ENCODE data around the gene METRNL. TPM values are rescaled to one million over a fixed set of nuclear protein-coding genes. Genes with fewer than 3 reads are reported as not detected.
"Not testable (repeated sequence)": the region's sequence is repeated elsewhere in the genome, so short reads cannot be mapped to it uniquely, and the experiment has no call there.

The METRNL gene
- total RNA-seq, 1 donor, result 72.7 TPM

GRCh38 chr17:83057793-83058265 lies 21.6 kb upstream of the METRNL start:
- Histone ChIP-seq H3K27me3 (ENCODE audit: insufficient read depth, low read length) (no peaks in the 10 kb centered on the region), H3K9me3 (ENCODE audit: low read depth, low read length) (no peaks in the 10 kb centered on the region), H3K4me3 (ENCODE audit: low read length) (no peak overlapping the region), H3K4me1 (ENCODE audit: insufficient read depth, low read length) (peaks cover 21% of the 10 kb centered on the region)

- Histone ChIP-seq H3K27me3 (ENCODE audit: insufficient read depth, low read length) (no peaks in the 10 kb centered on the region), H3K9me3 (ENCODE audit: low read depth, low read length) (no peaks in the 10 kb centered on the region), H3K4me1 (ENCODE audit: insufficient read depth, low read length) (peaks cover 16% of the 10 kb centered on the region), H3K4me3 (ENCODE audit: low read length) (no peak overlapping the region)
These were observed 21.1 kb upstream of the METRNL start for GRCh38 chr17:83058266-83058798.

- Histone ChIP-seq H3K4me1 (ENCODE audit: insufficient read depth, low read length) (no peaks in the 10 kb centered on the region), H3K4me3 (ENCODE audit: low read length) (no peak overlapping the region), H3K9me3 (ENCODE audit: low read depth, low read length) (no peaks in the 10 kb centered on the region), H3K27me3 (ENCODE audit: insufficient read depth, low read length) (no peaks in the 10 kb centered on the region)
These were observed 17.8 kb upstream of the METRNL start for GRCh38 chr17:83061586-83061985.

- Histone ChIP-seq H3K4me3 (ENCODE audit: low read length) (no peak overlapping the region), H3K9me3 (ENCODE audit: low read depth, low read length) (no peaks in the 10 kb centered on the region), H3K4me1 (ENCODE audit: insufficient read depth, low read length) (no peaks in the 10 kb centered on the region)
These were observed 17.2 kb upstream of the METRNL start for GRCh38 chr17:83062011-83062817.

GRCh38 chr17:83062818-83063671 lies 16.4 kb upstream of the METRNL start:
- no peaks in the 10 kb centered on the region for H3K9me3 ChIP-seq (ENCODE audit: low read depth, low read length)
- no peaks in the 10 kb centered on the region for H3K27me3 ChIP-seq (ENCODE audit: insufficient read depth, low read length)
- H3K4me1 ChIP-seq (ENCODE audit: insufficient read depth, low read length), result no peaks in the 10 kb centered on the region
- H3K4me3 ChIP-seq (ENCODE audit: low read length), result no peak overlapping the region

More at GRCh38 chr17:83062011-83062817, 17.2 kb upstream of the METRNL start:
- no peaks in the 10 kb centered on the region for H3K27me3 ChIP-seq (ENCODE audit: insufficient read depth, low read length)

- peaks cover 5% of the 10 kb centered on the region for H3K4me1 ChIP-seq (ENCODE audit: insufficient read depth, low read length)
- no peaks in the 10 kb centered on the region for H3K9me3 ChIP-seq (ENCODE audit: low read depth, low read length)
- no peaks in the 10 kb centered on the region for H3K27me3 ChIP-seq (ENCODE audit: insufficient read depth, low read length)
- no peak overlapping the region for H3K4me3 ChIP-seq (ENCODE audit: low read length)
These were observed 15.2 kb upstream of the METRNL start for GRCh38 chr17:83064021-83064731.

GRCh38 chr17:83064732-83065659 lies 14.4 kb upstream of the METRNL start:
- H3K27me3 ChIP-seq (ENCODE audit: insufficient read depth, low read length), result no peaks in the 10 kb centered on the region
- no peak overlapping the region for H3K4me3 ChIP-seq (ENCODE audit: low read length)
- no peaks in the 10 kb centered on the region for H3K9me3 ChIP-seq (ENCODE audit: low read depth, low read length)

GRCh38 chr17:83065660-83066542 lies 13.5 kb upstream of the METRNL start:
- H3K27me3 ChIP-seq (ENCODE audit: insufficient read depth, low read length), result no peaks in the 10 kb centered on the region

More at GRCh38 chr17:83064732-83065659, 14.4 kb upstream of the METRNL start:
- peaks cover 13% of the 10 kb centered on the region for H3K4me1 ChIP-seq (ENCODE audit: insufficient read depth, low read length)

DNA sequence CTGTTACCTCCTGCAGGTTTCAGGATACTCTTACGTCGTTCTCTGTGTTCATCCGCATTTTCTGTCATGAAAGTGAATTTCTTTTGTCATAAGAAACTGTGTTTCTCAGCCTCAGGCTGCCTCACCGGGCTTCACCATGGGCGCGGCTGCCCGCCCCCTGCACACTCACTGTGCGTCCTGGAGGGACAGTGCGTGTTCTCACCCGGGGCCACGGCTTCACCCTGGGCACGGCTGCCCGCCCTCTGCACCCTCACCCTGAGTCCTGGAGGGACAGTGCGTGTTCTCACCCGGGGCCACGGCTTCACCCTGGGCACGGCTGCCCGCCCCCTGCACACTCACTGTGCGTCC lies 12.9 kb upstream of the METRNL start:
- peaks cover 25% of the 10 kb centered on the region for H3K4me1 ChIP-seq (ENCODE audit: insufficient read depth, low read length)
- H3K9me3 ChIP-seq (ENCODE audit: low read depth, low read length); H3K27me3 ChIP-seq (ENCODE audit: insufficient read depth, low read length); H3K4me3 ChIP-seq (ENCODE audit: low read length): not testable (repeated sequence)

More at GRCh38 chr17:83065660-83066542, 13.5 kb upstream of the METRNL start:
- H3K4me3 ChIP-seq (ENCODE audit: low read length), result no peak overlapping the region
- peaks cover 20% of the 10 kb centered on the region for H3K4me1 ChIP-seq (ENCODE audit: insufficient read depth, low read length)
- H3K9me3 ChIP-seq (ENCODE audit: low read depth, low read length), result no peaks in the 10 kb centered on the region

DNA sequence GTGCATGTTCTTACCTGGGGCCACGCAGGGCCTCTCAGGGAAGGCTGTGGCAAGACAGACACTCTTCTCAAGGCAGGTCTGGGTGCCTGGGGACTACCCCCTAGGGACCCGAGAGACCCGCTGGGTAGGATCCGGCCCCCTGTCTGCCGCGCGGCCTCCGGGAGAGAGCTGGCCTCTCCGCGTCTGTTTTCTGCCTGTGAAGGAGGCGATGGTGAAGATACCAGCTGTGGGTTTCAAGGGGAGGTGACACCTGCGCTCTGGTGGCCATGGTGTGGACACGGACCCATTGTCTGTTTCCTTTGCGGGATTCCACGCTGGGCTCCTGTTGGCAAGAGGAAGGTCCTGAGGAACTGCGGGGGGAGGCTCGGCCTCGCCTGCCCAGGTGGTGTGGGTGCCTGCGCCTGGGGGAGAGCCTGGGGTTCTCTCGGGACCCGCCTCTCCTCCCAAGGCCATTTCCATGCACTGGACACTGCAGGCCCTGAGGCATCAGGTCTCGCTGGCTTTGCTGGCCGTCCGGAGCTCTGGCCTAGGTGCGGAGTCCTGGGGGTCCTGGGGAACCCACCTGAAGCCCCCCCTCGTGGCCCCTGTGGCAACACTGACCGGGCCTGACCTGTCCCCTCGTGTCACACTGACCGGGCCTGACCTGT lies 12.2 kb upstream of the METRNL start:
- H3K4me3 ChIP-seq (ENCODE audit: low read length), result no peak overlapping the region
- no peaks in the 10 kb centered on the region for H3K9me3 ChIP-seq (ENCODE audit: low read depth, low read length)
- no peaks in the 10 kb centered on the region for H3K27me3 ChIP-seq (ENCODE audit: insufficient read depth, low read length)
- H3K4me1 ChIP-seq (ENCODE audit: insufficient read depth, low read length), result peaks cover 32% of the 10 kb centered on the region

DNA sequence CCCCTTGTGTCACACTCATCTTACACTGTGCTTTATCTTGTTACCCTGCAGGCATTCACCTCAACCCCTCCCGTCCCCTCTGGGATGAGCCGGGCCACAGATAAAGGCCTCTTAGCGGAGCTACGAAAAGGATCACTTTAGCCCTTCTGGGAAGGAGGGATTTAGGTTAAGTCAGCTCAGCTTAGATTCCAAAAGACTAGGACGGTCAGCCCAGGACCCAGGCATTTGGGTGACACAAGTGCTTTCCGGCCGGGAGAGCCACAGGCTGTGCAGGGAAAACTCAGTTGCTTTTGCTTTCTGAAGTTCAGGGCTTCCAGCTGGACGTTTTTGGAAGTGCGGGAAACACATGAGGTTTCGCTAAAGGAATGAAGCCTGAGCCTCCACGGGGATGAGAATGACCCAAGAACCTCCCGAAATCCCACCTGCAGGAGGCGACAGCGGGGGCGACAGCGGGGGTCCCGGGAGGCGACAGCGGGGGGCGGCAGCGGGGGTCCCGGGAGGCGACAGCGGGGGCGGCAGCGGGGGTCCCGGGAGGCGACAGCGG lies 11.6 kb upstream of the METRNL start:
- no peaks in the 10 kb centered on the region for H3K9me3 ChIP-seq (ENCODE audit: low read depth, low read length)
- H3K4me3 ChIP-seq (ENCODE audit: low read length), result no peak overlapping the region
- H3K4me1 ChIP-seq (ENCODE audit: insufficient read depth, low read length), result peaks cover 33% of the 10 kb centered on the region
- H3K27me3 ChIP-seq (ENCODE audit: insufficient read depth, low read length), result no peaks in the 10 kb centered on the region

DNA sequence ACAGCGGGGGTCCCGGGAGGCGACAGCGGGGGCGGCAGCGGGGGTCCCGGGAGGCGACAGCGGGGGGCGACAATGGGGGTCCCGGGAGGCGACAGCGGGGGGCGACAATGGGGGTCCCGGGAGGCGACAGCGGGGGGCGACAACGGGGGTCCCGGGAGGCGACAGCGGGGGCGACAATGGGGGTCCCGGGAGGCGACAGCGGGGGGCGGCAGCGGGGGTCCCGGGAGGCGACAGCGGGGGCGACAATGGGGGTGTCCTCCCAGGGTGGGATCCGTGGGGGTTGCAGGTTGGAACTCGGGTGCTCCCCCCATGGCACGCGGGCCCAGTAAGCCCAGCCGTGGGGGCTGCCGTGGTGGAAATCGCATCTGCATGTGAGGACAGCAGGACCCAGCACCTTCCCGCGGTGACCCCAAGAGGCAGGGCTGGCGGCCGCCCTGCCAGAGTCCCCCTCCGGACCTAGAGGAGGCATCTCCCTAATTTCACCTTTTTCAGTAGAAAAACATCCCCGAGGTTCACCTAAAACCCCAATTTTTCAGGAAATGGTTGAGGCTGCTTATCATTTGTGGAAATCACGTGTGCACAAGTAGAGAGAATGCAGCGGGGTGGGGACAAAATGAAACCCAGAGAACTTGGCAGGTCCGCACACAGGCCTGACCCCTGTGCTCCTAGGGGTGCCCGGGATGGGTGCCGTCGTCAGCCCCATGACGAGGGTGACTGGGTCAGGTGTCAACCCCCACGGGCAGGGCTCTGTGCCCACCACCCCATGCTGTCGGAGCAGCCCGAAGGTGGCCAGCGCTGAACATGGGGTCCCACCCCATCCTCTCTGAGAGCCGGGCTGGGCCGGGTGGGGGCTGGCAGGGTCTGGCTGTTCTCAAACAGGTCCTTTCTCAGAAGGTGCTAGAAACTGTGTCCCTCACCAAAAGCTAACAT lies 10.5 kb upstream of the METRNL start:
- Histone ChIP-seq H3K27me3 (ENCODE audit: insufficient read depth, low read length) (no peaks in the 10 kb centered on the region), H3K4me3 (ENCODE audit: low read length) (no peak overlapping the region), H3K4me1 (ENCODE audit: insufficient read depth, low read length) (peaks cover 38% of the 10 kb centered on the region), H3K9me3 (ENCODE audit: low read depth, low read length) (no peaks in the 10 kb centered on the region)

Measured in mononuclear cell (primary cell).